IMR-90 (cell line): ENCODE measurements around the gene DDN. TPM values are rescaled to one million over a fixed set of nuclear protein-coding genes. Genes with fewer than 3 reads are reported as not detected.

Experiments used
- CHD1 ChIP-seq: IDR thresholded peaks from 2 replicates; pipeline ENCODE4 v1.6.1; 2012; ENCODE audit warnings: low read depth, low read length, improper control_type of control experiment
- FOS ChIP-seq: fragments of 150-350 bp; IDR thresholded peaks from 2 replicates; pipeline ENCODE4 v1.6.1; 2016; ENCODE audit warnings: low read depth, low read length
- NFE2L2 ChIP-seq: fragments of 150-350 bp; IDR thresholded peaks from 2 replicates; pipeline ENCODE4 v1.6.1; 2016; ENCODE audit warnings: low read depth, mild to moderate bottlenecking, low read length
- POLR2A ChIP-seq: IDR thresholded peaks from 2 replicates; pipeline ENCODE4 v1.6.1; 2012; ENCODE audit warnings: mild to moderate bottlenecking, low read depth, low read length
- SMC3 ChIP-seq: fragments of 150-350 bp; IDR thresholded peaks from 2 replicates; pipeline ENCODE4 v1.6.1; 2016; ENCODE audit warnings: low read depth, mild to moderate bottlenecking, antibody characterized with exemption, low read length, moderate library complexity
- polyA plus RNA-seq, 3 experiments: library from polyadenylated mRNA; depleted of rRNA; stranded (reverse); fragments of >200 nt; gene quantifications; 2 replicates each; pipeline ENCODE4 v1.2.3, GENCODE V29; 2012; ENCODE audit warnings: low replicate concordance in 1 of 3
- total RNA-seq: library from RNA; depleted of rRNA; stranded (reverse); fragments of >200 nt; gene quantifications from 2 replicates; pipeline ENCODE4 v1.2.3, GENCODE V29; 2012
- TF ChIP-seq, protein P1 (sequence below): fragments of 150-350 bp; IDR thresholded peaks from 2 replicates; pipeline ENCODE4 v1.6.1; 2016; ENCODE audit warnings: low read depth, mild to moderate bottlenecking, low read length, moderate library complexity, borderline replicate concordance

Gene DDN
- total and polyA plus RNA-seq, 2 of the 4 experiments (the other 2 are of a cell fraction) = 0.18 to 0.21 TPM

DNA sequence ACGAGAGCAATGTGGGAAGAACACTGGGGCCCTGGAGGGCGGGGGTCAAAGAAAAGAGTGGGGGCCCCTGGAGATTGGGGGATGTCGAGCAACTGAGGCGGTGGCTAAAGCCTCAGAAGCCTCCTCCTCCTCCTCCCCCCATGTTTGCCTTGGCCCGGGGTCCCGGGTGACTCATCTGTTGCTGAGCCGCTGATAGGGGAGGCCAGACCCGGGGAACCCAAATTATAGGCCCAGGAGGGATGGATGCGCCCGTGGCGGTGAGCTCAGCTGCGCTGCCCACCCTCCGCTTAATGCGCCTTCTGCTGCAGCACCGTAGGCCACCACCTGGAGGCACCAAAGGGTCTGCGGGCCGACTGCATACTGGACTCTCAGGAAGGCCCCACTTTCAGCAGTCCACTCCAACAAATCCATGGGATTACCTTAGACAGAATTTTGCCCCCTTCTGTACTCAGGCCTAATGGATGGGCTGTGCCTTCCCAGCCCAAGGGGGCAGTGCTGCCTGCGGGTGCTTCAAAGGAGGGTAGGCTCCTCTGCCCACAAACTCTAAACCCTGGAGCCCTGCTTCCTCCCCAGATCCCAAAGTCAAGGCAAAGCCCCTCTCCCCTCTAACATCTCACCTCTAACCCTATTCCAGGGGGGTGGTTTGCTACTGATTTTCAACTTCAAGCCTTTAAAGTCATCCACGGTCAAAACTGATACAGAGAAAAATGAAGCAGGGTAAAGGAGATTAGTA, 25.1 kb downstream of the DDN start (continued):
- TF ChIP-seq SMC3 (peak; percentile 32; the same call in 1 of the 2 replicates), NFE2L2 (no peak), FOS (no peak; the same call in 1 of the 2 replicates), POLR2A (no peak), CHD1 (no peak)
- TF ChIP-seq, protein P1, sequence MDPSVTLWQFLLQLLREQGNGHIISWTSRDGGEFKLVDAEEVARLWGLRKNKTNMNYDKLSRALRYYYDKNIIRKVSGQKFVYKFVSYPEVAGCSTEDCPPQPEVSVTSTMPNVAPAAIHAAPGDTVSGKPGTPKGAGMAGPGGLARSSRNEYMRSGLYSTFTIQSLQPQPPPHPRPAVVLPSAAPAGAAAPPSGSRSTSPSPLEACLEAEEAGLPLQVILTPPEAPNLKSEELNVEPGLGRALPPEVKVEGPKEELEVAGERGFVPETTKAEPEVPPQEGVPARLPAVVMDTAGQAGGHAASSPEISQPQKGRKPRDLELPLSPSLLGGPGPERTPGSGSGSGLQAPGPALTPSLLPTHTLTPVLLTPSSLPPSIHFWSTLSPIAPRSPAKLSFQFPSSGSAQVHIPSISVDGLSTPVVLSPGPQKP = no peak
